Measurements from ENCODE around the gene MAGEA12. TPM values are rescaled to one million over a fixed set of nuclear protein-coding genes. Genes with fewer than 3 reads are reported as not detected.
"Not testable (repeated sequence)": the region's sequence is repeated elsewhere in the genome, so short reads cannot be mapped to it uniquely, and the experiment has no call there.

MAGEA12 gene
- total and polyA plus RNA-seq, 9 of the 15 experiments (the other 6 are each of a cell fraction or from before 2014, with no cell fraction given), result 53.4 to 101 (median 80.4) TPM

- H4K20me1 ChIP-seq (replicated peaks; ENCODE audit: control insufficient read depth, insufficient read depth, low read length); FAIRE-seq; H2AFZ ChIP-seq (ENCODE audit: low read depth, low read length); CTCF ChIA-PET (ENCODE audit: low intra/inter-chr PET ratio); H3K9me3 ChIP-seq (replicated peaks; ENCODE audit: control insufficient read depth, insufficient read depth, low read depth, low read length); H3K4me1 ChIP-seq (replicated peaks in 1 of 2; ENCODE audit: control insufficient read depth in 2 of 2, insufficient read depth in 2 of 2, low read length in 2 of 2); in situ Hi-C loops (cut with MboI); ATAC-seq; intact Hi-C loops (cut with micrococcal nuclease); POLR2A ChIA-PET; H3K27me3 ChIP-seq (ENCODE audit: control insufficient read depth in 2 of 2, insufficient read depth in 2 of 2, low read length in 2 of 2); H3K9me1 ChIP-seq (ENCODE audit: control insufficient read depth, insufficient read depth, low read length): not testable (repeated sequence)
- Histone ChIP-seq H3K4me2 (ENCODE audit: insufficient read depth, low read length) (peak overlapping the region; percentile 80), H3K79me2 (ENCODE audit: control insufficient read depth, insufficient read depth, low read length) (peaks cover 48% of the 10 kb centered on the region), H3K9ac (ENCODE audit: insufficient read depth in 1 of 2, low read depth in 2 of 2, low read length in 2 of 2) (peak overlapping the region; percentile 89 to 95), H3K36me3 (ENCODE audit: control insufficient read depth, insufficient read depth, low read length) (peaks cover 30% of the 10 kb centered on the region), H3K4me3 (peak overlapping the region; percentile 77), H3K27ac (ENCODE audit: extremely low read depth, low read depth, low read length) (peak overlapping the region; percentile 79)
- 0% methylated on average over 8 of the region's 22 CpGs for WGBS (ENCODE audit: insufficient coverage, low coverage, missing lambda C conversion rate)
- TF ChIP-seq ZFX (CRISPR knock-in tag; IDR thresholded peaks at IDR 0.05), result peak; percentile 17; the same call in 1 of the 2 replicates
- TF ChIP-seq POLR2G (IDR thresholded peaks at IDR 0.05; ENCODE audit: low read depth, low read length), result peak; percentile 50; the same call in 1 of the 2 replicates
- peak; percentile 67 for TF ChIP-seq RBFOX2 (IDR thresholded peaks at IDR 0.05; ENCODE audit: low read depth, low read length)
- TF ChIP-seq YY1 (IDR thresholded peaks at IDR 0.05; ENCODE audit: borderline replicate concordance in 1 of 3, control insufficient read depth in 1 of 3, extremely low read depth in 1 of 3, insufficient read depth in 3 of 3, insufficient read length in 1 of 3, insufficient replicate concordance in 2 of 3, low read depth in 1 of 3, low read length in 2 of 3), result peak in 1 of 3 experiments; percentile 21
- peak in 2 of 4 experiments; percentile 16 to 28 for DNase-seq (ENCODE audit: extremely low read depth in 1 of 4, low spot score in 3 of 4)
- BruUV-seq (replicated peaks), result TSS peak; percentile 61
These were observed 744 bp downstream of the MAGEA12 start for GRCh38 chrX:152734143-152734858.
